D721Med (cell line): ENCODE data around the gene PPP4R1.
A peak's percentile ranks its signal among the peaks of the same experiment; 100 is the strongest.

ENCODE experiments used
- DNase-seq: peaks from one replicate; pipeline ENCODE4 v3.0.0; 2011; ENCODE audit warnings: low spot score; ENCODE audit not compliant: insufficient read length
- FAIRE-seq: peaks from 2 replicates; lab custom pipeline; 2011; peaks lifted over from hg19 to GRCh38; lab: Jason Lieb, UNC
- CTCF ChIP-seq: IDR thresholded peaks from 2 replicates; pipeline ENCODE4 v1.5.1; 2012; ENCODE audit warnings: mild to moderate bottlenecking, control low read depth; ENCODE audit not compliant: insufficient read depth; ENCODE audit errors: missing control alignments

The PPP4R1 gene

GRCh38 chr18:9614401-9615279, at the start of gene PPP4R1:
Gene PPP4R1 (minus strand): TSS chr18:9614559. CDS start chr18:9614484, 75 bp downstream.
- TF ChIP-seq CTCF = no peak
- FAIRE-seq = no peak

GRCh38 chr18:9663377-9663776, 49.0 kb upstream of the PPP4R1 start:
- TF ChIP-seq CTCF = no peak
- no peak for DNase-seq

More at GRCh38 chr18:9614401-9615279, at the start of gene PPP4R1:
- DNase-seq = peak; percentile 47

GRCh38 chr18:9661564-9661963, 47.2 kb upstream of the PPP4R1 start:
- DNase-seq = no peak
- TF ChIP-seq CTCF = no peak
- no peak for FAIRE-seq

More at GRCh38 chr18:9663377-9663776, 49.0 kb upstream of the PPP4R1 start:
- no peak for FAIRE-seq

- TF ChIP-seq CTCF = no peak
- FAIRE-seq (no peak), DNase-seq (no peak)
Observed at GRCh38 chr18:9659499-9660375, 45.4 kb upstream of the PPP4R1 start.

- no peak for FAIRE-seq
- no peak for DNase-seq
- no peak for TF ChIP-seq CTCF
Observed at GRCh38 chr18:9658087-9658641, 43.8 kb upstream of the PPP4R1 start.

- no peak for TF ChIP-seq CTCF
- DNase-seq (no peak), FAIRE-seq (no peak)
Observed at GRCh38 chr18:9655232-9655767, 40.9 kb upstream of the PPP4R1 start.
